Measurements from ENCODE around the gene SHTN1.

Gene SHTN1

DNA sequence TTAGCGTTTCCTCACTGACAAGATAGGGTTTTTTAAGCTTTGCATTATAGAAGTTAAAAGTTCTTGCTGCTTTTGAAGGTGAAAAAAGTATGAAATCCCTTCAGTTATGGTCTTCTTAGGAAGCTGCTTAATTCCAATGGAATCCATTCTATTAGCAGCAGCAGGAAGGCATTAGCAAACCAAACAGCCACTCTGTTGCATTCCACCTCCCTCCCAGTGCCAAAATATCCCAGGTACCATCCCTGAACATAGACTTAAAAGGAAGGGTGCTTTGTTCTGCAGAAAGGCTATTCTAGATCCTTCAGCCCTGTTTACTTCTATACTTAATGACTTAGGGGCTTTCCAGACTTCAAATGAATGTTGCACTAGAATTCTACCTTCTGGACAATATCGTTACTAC is 131.9 kb downstream of the SHTN1 start:
- DNase-seq (ENCODE audit: low read depth in 2 of 2): no peak

DNA sequence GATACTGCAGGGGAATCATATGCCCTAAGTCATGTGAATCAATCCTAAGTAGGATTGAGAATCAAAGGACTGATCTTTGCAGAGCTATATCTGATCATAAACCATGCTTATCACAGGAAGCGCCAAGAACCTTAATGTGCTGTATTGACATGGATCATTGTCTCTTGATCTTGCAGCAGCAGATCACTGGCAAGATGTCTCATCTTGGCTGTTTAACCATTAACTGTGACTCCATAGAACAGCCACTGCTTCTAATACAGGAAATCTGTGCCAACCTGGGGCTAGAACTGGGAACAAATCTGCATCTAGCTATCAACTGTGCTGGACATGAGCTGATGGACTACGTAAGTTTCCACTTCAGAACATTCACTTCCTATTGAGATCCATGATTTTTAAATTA is 134.0 kb downstream of the SHTN1 start:
- DNase-seq (ENCODE audit: low read depth in 2 of 2): no peak

DNA sequence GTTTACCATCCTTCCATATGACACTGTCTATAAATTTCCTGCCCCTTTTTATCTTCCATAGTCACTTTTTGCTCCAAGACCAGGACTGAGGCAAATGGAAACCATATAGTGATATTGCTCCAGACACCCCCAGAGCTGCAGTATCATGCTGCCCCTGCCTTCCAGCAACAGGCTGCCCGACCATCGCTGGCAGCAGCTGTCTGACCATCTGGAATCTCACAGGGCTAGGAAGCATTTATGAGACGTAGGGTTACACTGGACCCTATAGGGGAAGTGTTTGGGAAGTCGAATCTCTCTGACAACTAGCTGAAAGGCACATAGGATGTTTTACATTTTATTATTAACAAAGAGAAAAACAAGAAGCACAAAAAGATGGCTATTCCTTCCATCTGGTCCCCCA is 136.3 kb downstream of the SHTN1 start:
- DNase-seq (ENCODE audit: low read depth in 2 of 2): no peak

DNA sequence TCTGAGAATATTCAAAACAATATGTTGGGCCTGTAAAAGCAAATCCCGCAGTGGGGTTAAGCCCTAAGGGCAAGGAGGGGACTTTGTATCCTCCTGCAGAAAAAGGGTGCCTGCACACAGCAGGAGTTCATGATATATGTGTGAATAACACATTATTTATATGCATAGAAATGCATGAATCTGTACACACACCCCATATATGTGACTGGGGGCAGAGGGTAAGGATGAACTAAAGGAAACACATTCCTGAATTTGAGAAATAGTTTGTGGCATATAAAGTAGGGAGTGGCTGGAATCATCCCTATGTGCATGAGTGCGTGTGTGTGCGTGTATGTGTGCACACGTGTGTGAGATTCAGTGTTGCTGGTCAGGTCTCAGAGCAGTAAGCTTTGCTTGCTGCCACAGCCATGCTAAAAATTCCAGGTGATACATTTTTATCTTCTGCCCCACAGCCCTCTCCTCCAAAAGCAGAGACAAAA is 136.8 kb downstream of the SHTN1 start:
- DNase-seq (ENCODE audit: low read depth in 2 of 2): no peak

DNA sequence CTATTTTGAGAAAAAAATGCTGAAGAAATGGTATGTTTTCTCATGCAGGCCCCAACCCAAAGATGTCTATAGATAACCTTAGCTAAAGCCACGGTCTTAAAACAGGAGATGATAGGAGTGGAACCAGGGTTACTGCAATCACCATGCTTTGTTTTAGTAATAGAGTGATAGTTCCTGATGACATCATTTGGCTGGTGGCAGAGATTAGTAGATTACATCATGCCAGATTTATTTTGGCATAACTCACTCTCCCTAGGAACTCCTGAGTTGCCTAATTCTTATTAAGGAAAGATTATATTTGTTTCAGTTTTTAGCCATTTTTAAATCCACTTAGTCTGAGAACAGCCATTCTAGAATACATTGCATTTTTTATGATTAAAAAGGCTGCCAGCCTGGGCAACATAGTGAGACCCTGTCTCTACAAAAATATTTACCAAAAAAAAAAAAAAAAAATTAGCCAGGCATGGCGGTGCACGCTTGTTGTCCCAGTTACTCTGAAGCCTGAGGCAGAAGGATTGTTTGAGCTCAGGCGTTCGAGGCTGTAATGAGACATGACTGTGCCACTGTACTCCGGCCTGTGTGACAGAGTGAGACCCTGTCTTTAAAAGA is 137.9 kb downstream of the SHTN1 start:
- DNase-seq (ENCODE audit: low read depth in 2 of 2): no peak

DNA sequence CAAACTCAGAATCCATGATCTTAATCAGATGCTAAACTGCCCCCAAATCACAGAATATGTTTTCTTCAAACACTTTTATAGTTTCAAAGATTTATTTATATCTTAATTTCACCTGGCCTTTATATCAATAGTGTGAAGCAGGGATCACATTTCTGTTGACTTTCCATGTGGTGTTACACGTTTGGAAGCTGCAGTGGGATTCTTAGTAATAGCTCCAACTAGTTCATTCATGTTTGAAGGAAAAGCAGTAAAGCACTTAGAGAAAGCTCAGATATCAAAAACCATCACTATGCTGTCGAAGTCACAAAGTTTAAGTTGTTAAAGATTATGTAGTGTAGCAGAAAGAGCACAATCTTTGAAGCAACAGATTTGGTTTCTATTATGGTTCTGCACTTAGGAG is 138.9 kb downstream of the SHTN1 start:
- no peak for DNase-seq (ENCODE audit: low read depth in 2 of 2)

DNA sequence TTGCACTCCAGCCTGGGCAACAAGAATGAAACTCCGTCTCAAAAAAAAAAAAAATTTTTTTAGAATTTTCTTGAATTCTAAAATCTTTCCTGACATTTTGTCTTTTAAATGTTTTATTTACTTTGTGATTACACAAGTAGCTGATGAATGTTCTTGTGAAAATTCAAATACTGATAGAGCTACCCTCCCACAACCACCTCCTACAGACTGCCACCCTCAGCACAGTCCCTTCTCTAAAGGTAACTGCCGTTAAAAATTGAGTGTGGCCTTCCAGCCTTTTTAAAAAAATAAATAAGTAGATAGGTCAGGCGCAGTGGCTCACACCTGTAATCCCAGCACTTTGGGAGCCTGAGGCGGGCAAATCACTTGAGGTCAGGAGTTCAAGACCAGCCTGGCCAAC is 140.6 kb downstream of the SHTN1 start:
- no peak for DNase-seq (ENCODE audit: low read depth in 2 of 2)

DNA sequence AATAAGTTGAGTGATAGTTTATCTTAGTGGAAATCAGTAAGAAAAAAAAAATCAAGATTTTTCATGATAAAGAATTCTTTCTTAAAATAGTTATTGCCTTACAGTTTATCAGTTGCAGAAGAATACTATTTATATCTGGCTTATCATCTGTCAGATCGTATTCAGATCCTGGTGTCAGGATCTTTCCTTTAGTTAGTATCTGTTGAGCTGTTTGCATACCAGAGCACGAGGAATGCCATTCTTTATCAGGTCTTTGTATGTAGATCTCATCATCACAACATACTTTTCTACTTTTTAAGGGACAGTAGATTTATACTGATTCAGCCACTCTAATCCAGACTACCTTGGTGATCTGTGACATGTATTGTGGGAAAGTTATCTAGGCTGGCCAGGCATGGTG is 143.2 kb downstream of the SHTN1 start:
- DNase-seq (ENCODE audit: low read depth in 2 of 2): no peak

DNA sequence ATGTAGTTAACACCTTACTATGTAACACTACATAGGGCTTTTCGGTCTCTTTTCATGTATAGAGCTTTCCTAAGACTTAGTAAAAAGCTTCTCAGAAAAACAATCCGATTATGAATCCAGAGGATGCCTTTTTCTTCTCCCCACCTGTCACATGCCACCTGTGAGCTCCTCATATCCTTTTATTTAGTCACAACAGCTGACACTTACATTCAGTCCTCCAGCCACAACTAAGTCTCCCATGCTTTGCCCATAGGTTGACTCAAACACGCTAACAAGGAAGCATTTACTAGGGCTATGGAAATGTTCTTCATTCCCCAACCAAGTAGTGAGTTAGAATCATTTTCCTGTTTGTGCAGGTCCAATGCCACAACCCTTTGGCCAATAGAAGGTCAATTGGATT is 147.8 kb downstream of the SHTN1 start:
- no peak for DNase-seq (ENCODE audit: low read depth in 2 of 2)

DNA sequence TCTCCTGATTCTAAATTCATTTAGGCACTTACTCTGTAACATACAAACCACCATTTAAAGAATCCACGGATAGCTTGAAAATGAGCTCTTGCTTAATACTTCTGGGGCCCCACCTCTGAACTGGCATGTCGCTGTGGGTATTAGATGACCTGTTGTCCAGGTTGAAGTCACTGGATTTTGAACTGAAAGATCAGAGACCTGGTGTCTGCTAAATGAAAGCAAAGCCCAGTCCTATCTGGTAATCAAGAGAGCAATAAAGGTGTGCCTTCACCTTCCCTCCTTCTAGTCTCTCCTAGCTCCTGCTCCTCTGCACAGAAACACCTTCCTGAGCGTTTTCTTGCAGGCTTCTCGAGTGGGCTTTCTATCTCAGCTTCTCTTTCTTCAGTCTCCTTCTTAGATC is 151.3 kb downstream of the SHTN1 start:
- no peak for DNase-seq (ENCODE audit: low read depth in 2 of 2)

DNA sequence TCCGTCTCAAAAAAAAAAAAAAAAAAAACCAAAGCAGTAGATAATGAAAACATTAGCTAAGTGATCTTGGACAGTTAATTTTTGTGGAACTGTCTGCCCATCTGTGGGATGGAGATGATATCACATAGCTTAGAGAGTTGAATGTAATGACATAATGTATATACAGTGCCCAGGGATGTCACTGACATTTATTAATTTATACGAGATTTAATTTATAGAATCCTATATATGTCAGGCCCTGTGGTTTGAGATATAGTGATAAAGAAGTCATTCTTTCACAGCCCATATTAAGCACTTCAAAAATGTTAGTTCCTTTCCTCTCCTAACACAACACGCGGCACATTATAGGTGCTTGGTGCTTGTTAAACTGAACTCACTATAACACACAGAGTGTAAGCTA is 151.7 kb downstream of the SHTN1 start:
- DNase-seq (ENCODE audit: low read depth in 2 of 2): no peak

DNA sequence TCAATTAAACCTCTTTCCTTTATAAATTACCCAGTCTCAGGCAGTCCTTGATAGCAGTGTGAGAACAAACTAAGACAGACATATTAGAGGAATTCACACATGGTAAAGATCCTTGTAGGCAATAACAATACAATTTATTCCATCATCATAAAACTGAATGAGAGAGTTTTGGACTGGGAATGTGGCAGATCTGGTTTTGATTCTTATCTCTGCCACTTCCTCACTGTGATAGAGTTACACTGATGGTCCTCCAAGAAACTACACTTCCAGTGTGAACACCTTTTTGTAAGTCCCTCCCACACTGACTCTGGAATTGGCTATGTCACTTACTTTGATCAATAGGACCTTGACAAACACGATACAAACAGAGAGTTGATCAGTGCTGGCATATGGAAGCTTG is 152.7 kb downstream of the SHTN1 start:
- DNase-seq (ENCODE audit: low read depth in 2 of 2): no peak

DNA sequence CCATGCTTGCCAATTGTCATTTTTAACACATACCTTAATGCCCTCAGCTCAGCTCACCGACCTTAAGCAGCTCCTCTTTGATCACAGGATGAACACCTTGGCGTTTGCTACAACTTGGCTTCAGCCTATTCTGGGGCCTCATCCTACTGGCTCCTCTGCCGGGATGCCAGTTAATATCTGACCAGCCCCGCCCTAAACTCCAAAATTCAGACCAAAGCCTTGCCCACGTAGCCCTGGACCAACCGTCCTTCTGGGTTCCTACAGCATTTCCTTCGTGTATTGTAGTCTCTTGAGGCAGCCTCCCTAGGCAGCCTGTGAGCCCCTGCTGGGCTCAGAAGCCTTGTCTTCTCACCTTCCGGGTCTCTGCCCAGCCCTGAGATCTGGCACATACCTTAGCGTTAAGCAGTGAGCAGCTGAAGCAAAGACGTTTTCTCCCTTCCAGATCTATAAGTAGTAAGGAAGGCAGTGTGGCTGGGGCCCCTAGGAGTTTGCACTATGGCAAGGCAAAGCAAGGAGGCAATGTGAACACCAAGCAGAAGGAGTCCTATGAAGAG is 154.9 kb downstream of the SHTN1 start:
- DNase-seq (ENCODE audit: low read depth in 2 of 2): no peak

DNA sequence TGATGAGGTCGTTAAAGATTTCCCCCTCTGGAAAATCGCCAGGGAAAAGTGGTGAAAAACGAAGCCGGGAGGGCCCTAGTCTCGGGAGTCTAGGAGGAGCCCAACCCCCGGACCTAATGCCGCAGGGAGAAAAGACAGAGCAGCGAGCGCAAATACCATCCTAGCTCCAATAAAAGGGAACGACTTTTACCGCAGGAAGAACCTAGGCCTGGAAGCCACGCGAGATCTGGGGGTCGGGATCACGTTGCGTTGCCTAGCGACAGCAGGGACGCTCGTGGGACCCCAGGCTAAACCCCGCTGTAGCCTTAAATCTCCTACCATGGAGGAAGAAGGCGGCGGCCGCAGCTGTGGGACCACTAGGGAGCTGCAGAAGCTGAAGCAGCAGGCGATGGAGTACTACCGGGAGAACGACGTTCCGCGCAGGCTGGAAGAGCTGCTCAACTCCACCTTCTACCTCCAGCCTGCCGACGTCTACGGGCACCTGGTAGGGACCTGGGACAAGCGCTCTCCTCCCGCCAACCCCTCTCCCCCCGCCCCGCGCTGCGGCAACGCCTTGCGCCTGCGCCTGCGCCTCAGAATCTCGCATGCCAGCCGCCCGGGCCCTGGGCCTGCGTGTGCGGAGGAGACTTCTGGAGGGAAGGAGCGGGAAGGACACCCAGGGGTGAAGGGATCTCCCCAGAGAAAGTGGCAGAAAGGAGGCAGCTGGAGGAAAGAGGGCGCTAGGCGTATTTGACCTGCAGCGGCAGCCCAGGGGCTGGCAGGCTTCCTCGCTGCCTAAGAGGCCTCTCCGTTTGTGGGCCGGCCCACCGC is 155.5 kb downstream of the SHTN1 start, which contains the start of gene ENO4:
ENO4 (plus strand) TSS at position 252 of the 810 bp plus-strand sequence; CDS start at position 320, 68 bp downstream.
- DNase-seq (ENCODE audit: low read depth in 2 of 2): no peak

DNA sequence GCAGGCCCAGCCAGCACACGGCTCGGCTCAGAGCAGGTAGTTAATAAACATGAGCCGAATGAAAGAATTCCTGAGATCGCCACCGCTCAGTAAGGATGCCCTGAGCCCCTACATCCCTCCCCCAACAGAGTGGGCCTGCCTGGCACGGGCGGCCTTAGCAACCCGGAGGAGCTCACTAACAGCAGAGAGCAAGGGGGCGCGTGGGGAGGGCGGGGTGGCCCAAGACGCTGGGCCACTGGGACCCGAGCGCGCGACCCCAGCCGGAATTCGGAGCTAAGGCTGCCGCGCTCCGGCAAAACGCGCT is 156.1 kb downstream of the SHTN1 start:
- DNase-seq (ENCODE audit: low read depth in 2 of 2): no peak

DNA sequence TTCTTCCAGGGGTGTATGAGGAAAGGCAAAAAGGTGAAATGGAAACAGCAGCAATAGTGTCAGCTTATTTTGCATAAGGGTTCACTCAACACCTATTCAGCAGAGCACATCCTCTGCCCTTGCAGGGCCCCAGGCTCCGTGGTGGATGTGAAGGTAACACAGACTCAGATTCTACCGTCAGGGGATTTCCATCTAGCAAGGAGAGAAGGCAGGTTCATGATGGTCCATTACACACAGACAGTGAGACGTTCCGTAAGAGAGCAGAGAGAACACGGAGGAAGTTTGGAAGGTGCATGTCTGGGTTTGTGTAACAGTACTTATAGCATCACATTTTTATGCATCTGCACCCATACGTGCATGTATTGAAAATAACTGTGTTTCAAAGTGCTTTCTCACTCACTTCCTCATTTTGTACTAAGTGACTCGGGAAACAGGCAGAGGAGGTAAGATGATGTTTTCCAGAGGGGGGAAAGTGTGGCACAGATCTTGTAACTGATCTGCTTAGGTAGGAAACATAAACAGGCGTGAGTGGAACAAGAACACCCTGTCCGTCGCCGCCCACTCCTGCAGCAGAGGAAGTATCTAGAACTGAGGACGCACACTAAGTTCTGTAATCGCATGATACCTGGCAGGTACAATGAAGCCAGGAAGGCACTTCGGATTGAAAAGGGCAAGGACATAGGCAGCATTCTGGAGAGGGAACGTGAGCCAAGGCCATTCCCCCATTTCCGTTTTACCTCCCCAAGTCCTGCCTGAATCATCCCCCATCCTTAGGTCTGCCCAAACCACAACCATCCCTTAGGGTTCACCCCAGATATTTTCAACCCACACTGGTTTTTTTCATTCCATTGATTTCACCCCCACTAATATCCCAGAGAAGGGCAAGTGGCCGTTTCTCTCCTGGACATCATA is 156.7 kb downstream of the SHTN1 start:
- DNase-seq (ENCODE audit: low read depth in 2 of 2): no peak

DNA sequence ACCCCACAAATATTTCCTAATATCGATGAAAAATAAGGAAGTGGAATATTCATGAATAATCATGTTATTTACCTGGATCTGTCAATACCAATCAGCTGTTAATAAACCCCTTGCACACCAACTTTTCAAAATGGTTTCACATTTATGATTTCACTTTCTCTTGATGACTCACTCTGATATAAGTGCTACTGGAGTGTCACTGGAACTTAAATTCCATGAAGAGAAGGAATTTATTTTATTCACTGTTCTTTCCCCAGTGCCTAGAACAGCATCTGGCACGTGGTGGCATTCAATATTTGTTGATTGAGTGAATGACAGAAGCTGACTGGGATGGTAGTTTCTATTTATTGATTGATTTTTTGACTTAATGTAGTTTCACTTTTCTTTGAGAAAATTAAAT is 159.2 kb downstream of the SHTN1 start:
- no peak for DNase-seq (ENCODE audit: low read depth in 2 of 2)

DNA sequence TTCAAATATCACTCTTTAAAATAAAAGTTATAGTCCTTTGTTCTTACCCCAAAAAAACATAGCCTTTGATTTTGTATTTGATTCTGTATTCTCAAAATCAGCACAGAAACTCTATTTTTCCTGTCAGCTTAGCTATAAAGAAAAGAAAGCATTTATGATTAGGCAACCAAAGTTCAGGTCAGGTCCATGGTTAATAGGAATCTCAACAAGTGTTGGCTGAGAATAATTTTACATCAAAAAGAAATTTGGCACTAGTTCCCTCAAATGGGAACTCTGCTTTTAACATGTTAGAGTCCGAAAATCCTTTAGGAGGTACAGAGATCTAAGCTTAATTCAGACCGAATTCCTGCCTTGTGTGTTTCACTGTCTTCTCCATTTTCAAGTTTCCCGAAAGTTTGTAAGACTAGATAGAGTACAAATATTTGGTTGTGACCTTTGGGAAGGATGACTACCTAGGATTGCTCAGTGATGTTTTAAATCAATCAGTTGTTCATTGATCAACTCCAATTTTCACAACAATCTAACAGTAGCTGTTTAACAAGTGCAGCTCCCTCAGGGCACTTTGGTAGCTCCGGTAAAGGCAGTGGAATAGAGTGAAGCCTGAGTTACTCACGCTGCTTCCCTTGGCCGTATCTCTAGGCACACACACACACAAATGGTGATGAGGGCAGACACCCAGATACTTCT is 164.5 kb downstream of the SHTN1 start:
- no peak for DNase-seq (ENCODE audit: low read depth in 2 of 2)

DNA sequence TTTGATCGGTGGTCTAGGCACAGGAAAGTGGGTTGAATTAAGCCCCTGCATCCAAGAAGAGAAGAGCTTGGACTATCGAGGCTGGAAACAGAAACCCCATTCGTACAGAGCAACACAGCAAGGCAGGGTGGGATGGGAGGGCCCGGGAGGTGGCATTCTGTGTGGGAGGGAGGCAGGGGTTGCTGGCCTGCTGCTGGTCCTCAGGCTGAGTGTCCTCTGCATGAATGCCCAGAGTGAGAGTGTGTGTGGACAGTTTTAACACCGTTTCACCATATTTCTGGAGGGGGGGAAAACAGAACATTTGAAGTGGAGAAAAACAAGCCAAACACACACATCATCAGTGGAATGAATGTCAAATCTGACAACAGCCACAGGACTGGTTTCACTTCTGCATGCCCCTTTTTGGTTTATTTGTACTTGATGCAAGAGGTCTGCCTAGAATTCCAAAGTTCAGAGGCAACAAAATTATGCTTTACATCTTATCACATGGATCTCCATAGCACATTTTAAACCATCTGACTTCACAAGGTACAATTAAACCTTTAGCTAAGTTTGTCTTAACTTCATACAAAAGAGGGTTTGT is 166.8 kb downstream of the SHTN1 start:
- DNase-seq (ENCODE audit: low read depth in 2 of 2): no peak

DNA sequence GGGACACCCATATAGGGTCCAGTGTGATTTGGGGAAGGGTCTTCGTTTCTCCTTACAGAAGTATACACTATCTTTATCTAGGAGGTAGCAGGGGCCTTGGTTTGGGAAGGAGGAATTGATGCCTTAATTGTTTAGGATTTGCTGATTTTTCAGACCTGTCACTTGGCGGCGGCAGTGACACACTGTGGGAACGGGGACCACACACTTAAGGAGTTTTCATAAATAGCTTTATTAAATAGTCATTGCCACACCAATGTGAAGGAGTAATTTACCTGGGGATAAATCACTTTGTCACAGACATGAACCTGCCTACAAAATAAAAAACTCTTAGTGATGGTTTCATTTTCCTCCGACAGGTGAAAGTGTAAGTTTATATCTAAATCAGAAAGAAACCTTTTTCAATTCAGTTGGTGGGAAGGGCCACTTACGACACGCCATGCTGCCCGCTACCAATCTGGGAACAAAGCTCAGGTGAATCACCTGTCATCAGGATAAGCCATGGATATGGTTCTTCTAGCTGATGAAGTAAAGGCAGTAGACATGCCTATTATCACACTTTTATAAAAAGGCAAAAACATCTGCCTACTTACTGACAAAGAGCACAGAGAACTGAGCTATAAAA is 168.0 kb downstream of the SHTN1 start:
- no peak for DNase-seq (ENCODE audit: low read depth in 2 of 2)

DNA sequence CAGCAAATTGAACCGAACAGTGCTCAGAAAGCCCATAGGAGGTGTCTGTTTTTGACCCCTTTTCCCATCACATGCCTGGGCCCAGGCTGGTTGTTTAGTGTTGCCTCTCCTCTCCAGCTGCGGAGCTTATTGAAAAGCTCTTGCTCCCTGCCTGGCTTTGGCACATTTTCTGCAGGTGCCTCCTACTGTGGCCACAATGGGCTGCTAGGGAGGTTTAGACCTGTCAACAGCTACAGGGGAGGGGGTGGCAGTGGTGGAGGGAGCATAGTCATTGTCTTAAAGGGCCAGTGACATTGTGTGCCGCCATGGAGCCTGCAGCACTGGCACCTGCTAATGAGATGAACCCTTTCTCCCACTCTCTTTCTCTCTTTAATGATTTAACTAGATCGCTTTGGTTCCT is 168.9 kb downstream of the SHTN1 start:
- DNase-seq (ENCODE audit: low read depth in 2 of 2): no peak
